Keratinocyte (primary cell): ENCODE measurements around the gene PID1. TPM values are rescaled to one million over a fixed set of nuclear protein-coding genes. Genes with fewer than 3 reads are reported as not detected.

Source experiments
- DNase-seq: peaks from one replicate; pipeline ENCODE4 v3.0.0-alpha.2; 2011; ENCODE audit warnings: low read depth, missing footprints, low spot score
- FAIRE-seq: peaks from 2 replicates; lab custom pipeline; 2011; peaks lifted over from hg19 to GRCh38; lab: Jason Lieb, UNC
- H2AFZ ChIP-seq: 2 replicates; pipeline ENCODE4 v1.6.0; 2012; ENCODE audit warnings: low read length, control low read depth, inconsistent platforms; ENCODE audit not compliant: control insufficient read depth
- H3K27ac ChIP-seq: 2 replicates; pipeline ENCODE4 v1.5.1; 2011; ENCODE audit warnings: low read length; ENCODE audit not compliant: control insufficient read depth, insufficient read depth
- H3K27me3 ChIP-seq: 3 replicates; pipeline ENCODE4 v1.6.0; 2011; ENCODE audit warnings: low read length; ENCODE audit not compliant: control insufficient read depth, insufficient read depth; ENCODE audit errors: extremely low read depth
- H3K36me3 ChIP-seq, 2 experiments: 2 replicates in 1 of 2; 3 replicates in 1 of 2; pipeline ENCODE4 v1.5.1; 2011; ENCODE audit warnings: low read length in 2 of 2, mild to moderate bottlenecking in 1 of 2; ENCODE audit not compliant: control insufficient read depth in 2 of 2, insufficient read depth in 2 of 2; ENCODE audit errors: extremely low read depth in 1 of 2
- H3K4me1 ChIP-seq: 3 replicates; pipeline ENCODE4 v1.5.1; 2011; ENCODE audit warnings: low read length; ENCODE audit not compliant: control insufficient read depth, insufficient read depth; ENCODE audit errors: extremely low read depth
- H3K4me2 ChIP-seq: 3 replicates; pipeline ENCODE4 v1.6.0; 2011; ENCODE audit warnings: low read depth, low read length; ENCODE audit not compliant: control insufficient read depth, insufficient read depth; ENCODE audit errors: extremely low read depth
- H3K4me3 ChIP-seq, 3 experiments: fragments of 200-600 bp in 1 of 3; sonication (generic) in 1 of 3; 2 replicates in 2 of 3; 3 replicates in 1 of 3; pipeline ENCODE4 v1.5.1; 2011 to 2016; ENCODE audit warnings: low read length in 3 of 3, mild to moderate bottlenecking in 3 of 3, control low read depth in 2 of 3, inconsistent platforms in 1 of 3, low read depth in 1 of 3, mixed read lengths in 1 of 3, mixed run types in 1 of 3, moderate library complexity in 1 of 3; ENCODE audit not compliant: control insufficient read depth in 2 of 3, insufficient read depth in 2 of 3; ENCODE audit errors: extremely low read depth in 1 of 3
- H3K79me2 ChIP-seq: 2 replicates; pipeline ENCODE4 v1.6.0; 2012; ENCODE audit warnings: low read length; ENCODE audit not compliant: control insufficient read depth, insufficient read depth
- H3K9ac ChIP-seq: 3 replicates; pipeline ENCODE4 v1.6.0; 2011; ENCODE audit warnings: low read length; ENCODE audit not compliant: control insufficient read depth, insufficient read depth; ENCODE audit errors: extremely low read depth
- H3K9me1 ChIP-seq: 3 replicates; pipeline ENCODE4 v1.6.0; 2011; ENCODE audit warnings: low read length; ENCODE audit not compliant: control insufficient read depth, insufficient read depth; ENCODE audit errors: extremely low read depth
- H3K9me3 ChIP-seq: 2 replicates; pipeline ENCODE4 v1.5.1; 2012; ENCODE audit warnings: low read depth, low read length; ENCODE audit not compliant: control insufficient read depth
- H4K20me1 ChIP-seq: 3 replicates; pipeline ENCODE4 v1.6.0; 2011; ENCODE audit warnings: low read length; ENCODE audit not compliant: control insufficient read depth, insufficient read depth; ENCODE audit errors: extremely low read depth
- EZH2 ChIP-seq: IDR thresholded peaks from one replicate; pipeline ENCODE4 v1.6.1; 2012; ENCODE audit warnings: inconsistent platforms, mild to moderate bottlenecking, low read length, moderate library complexity
- dilution Hi-C: fragments of 300-500 bp; cut with MboI; formaldehyde crosslinking; loops from one replicate; pipeline ENCODE4 v1.7.0; 2020; ENCODE audit warnings: low sequenced_read_pairs; ENCODE audit not compliant: extremely low pct_ligation_motif_present
- polyA plus RNA-seq, 5 experiments: library from polyadenylated mRNA; depleted of rRNA in 3 of 5; stranded (reverse) in 3 of 5; stranded (forward) in 1 of 5; unstranded in 1 of 5; fragments of >200 nt; gene quantifications; 1 replicate in 1 of 5; 2 replicates in 3 of 5; 3 replicates in 1 of 5; pipeline versions ENCODE4 v1.2.1 to v1.2.3, GENCODE V29; 2011 to 2012; ENCODE audit warnings: missing spikeins in 2 of 5, low read depth in 1 of 5, low replicate concordance in 1 of 5
- TF ChIP-seq, protein P1 (sequence below), 3 experiments: IDR thresholded peaks in 1 of 3; conservative IDR thresholded peaks in 1 of 3; optimal IDR thresholded peaks in 1 of 3; 2 replicates in 2 of 3; 3 replicates in 1 of 3; pipeline versions ENCODE3 to v1.5.1; 2011; ENCODE audit warnings: low read length in 3 of 3, mild to moderate bottlenecking in 3 of 3, moderate library complexity in 2 of 3, control low read depth in 1 of 3, inconsistent platforms in 1 of 3; ENCODE audit not compliant: insufficient read depth in 2 of 3; ENCODE audit errors: extremely low read depth in 1 of 3

Gene PID1
- polyA plus RNA-seq, 1 donor (not counting 4 experiments of a cell fraction or from before 2014, with no cell fraction given): 5.4 TPM

DNA sequence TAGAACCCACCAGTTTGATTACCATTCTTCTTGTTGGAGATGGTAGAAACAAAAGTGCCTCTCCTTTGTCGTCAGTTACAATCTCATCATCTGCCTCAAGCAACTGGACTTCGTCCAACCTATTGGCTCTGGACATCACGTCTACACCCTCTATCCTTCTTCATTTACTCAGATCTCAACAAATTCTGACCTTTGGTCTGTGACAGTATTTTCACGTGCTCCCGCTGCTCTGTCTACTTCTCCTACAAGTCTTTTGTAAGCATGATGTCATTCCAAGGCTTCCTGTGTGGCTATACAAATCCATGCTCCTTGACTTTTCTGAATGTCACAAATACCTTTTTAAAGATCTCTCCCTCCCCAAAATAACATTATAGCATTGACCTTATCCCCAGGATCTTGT is 43.0 kb upstream of the PID1 start:
- FAIRE-seq: no peak
- dilution Hi-C loops: no loop called here
- TF ChIP-seq, protein P1, sequence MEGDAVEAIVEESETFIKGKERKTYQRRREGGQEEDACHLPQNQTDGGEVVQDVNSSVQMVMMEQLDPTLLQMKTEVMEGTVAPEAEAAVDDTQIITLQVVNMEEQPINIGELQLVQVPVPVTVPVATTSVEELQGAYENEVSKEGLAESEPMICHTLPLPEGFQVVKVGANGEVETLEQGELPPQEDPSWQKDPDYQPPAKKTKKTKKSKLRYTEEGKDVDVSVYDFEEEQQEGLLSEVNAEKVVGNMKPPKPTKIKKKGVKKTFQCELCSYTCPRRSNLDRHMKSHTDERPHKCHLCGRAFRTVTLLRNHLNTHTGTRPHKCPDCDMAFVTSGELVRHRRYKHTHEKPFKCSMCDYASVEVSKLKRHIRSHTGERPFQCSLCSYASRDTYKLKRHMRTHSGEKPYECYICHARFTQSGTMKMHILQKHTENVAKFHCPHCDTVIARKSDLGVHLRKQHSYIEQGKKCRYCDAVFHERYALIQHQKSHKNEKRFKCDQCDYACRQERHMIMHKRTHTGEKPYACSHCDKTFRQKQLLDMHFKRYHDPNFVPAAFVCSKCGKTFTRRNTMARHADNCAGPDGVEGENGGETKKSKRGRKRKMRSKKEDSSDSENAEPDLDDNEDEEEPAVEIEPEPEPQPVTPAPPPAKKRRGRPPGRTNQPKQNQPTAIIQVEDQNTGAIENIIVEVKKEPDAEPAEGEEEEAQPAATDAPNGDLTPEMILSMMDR (optimal IDR thresholded peaks at IDR 0.05 in 1 of 3, IDR thresholded peaks at IDR 0.05 in 1 of 3, conservative IDR thresholded peaks at IDR 0.05 in 1 of 3; ENCODE audit: extremely low read depth in 1 of 3, insufficient read depth in 2 of 3, low read length in 3 of 3): no peak
- TF ChIP-seq EZH2: no peak
- Histone ChIP-seq H3K79me2 (no peaks in the 10 kb centered on the region), H2AFZ (no peak overlapping the region), H3K27me3 (no peaks in the 10 kb centered on the region), H4K20me1 (no peaks in the 10 kb centered on the region), H3K4me2 (no peak overlapping the region), H3K4me1 (peaks cover 4% of the 10 kb centered on the region), H3K27ac (no peak overlapping the region), H3K36me3 (no peaks in the 10 kb centered on the region), H3K9me1 (no peaks in the 10 kb centered on the region), H3K4me3 (no peak overlapping the region), H3K9me3 (no peaks in the 10 kb centered on the region), H3K9ac (no peak overlapping the region)
- DNase-seq: no peak

DNA sequence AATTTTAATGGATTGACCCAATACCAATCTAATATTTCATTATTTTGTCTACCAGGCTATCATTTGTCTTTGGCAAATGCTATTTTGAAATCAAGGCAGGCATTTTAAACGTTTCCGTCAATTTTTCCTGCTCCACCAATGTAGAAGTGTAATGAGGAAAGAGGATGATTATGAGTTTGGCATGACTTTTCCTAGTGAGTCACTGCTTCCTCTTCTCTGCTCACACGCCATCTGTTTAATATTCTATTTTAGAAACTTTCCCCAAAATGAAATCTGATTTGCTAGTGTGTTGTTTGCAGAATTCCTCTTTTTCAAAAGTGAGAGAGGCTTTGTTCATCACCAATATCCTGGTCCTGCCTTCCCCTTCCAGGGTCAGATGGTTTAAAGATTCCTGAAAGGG is 42.5 kb upstream of the PID1 start:
- no peak for FAIRE-seq
- H3K36me3 ChIP-seq: no peaks in the 10 kb centered on the region
- H3K4me2 ChIP-seq: no peak overlapping the region
- no peaks in the 10 kb centered on the region for H3K79me2 ChIP-seq
- no peaks in the 10 kb centered on the region for H4K20me1 ChIP-seq
- no peaks in the 10 kb centered on the region for H3K9me3 ChIP-seq
- TF ChIP-seq, protein P1 (optimal IDR thresholded peaks at IDR 0.05 in 1 of 3, IDR thresholded peaks at IDR 0.05 in 1 of 3, conservative IDR thresholded peaks at IDR 0.05 in 1 of 3; ENCODE audit: extremely low read depth in 1 of 3, insufficient read depth in 2 of 3, low read length in 3 of 3): no peak
- no peak for TF ChIP-seq EZH2
- no peaks in the 10 kb centered on the region for H3K27me3 ChIP-seq
- H3K4me1 ChIP-seq: peaks cover 4% of the 10 kb centered on the region
- H3K27ac ChIP-seq: peak overlapping the region; percentile 28
- no peak overlapping the region for H2AFZ ChIP-seq
- DNase-seq: no peak
- no peak overlapping the region for H3K4me3 ChIP-seq
- no peak overlapping the region for H3K9ac ChIP-seq
- dilution Hi-C loops: no loop called here
- no peaks in the 10 kb centered on the region for H3K9me1 ChIP-seq
